Occipital lobe (tissue), 2 donors: ENCODE data around the gene CDK3. TPM values are rescaled to one million over a fixed set of nuclear protein-coding genes. Genes with fewer than 3 reads are reported as not detected.
"Not testable (repeated sequence)": the region's sequence is repeated elsewhere in the genome, so short reads cannot be mapped to it uniquely, and the experiment has no call there.

Experiments
- DNase-seq: peaks from one replicate; lab custom pipeline; 2025; lab: John Stamatoyannopoulos, UW
- total RNA-seq: library from RNA; depleted of rRNA; stranded (reverse); fragments of >200 nt; gene quantifications from one replicate; pipeline ENCODE4 v1.2.3, GENCODE V29; 2014

The CDK3 gene
- total RNA-seq, 1 donor from 2014 or later: 0.78 TPM

GRCh38 chr17:76038050-76038449 lies 37.4 kb downstream of the CDK3 start:
- no peak for DNase-seq

DNA sequence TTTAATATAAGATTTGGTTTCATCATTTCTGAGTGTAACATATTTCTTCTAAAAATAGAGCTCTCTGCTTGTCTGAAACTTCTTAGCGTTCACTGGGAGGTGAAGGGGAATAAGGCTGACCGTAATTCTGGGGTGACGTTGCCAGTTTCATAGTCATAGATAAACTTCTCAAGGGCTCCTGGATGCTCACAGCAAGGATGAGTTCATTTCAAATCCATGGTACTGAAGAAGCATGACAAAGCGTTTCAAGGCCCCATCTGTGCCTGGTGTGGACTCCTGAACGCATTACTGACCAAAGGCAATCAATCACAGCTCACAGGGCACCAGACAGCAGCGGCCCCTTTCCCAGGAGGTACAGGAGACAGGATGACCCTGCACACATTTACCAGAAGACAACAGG lies 38.5 kb downstream of the CDK3 start:
- DNase-seq: no peak

GRCh38 chr17:76040376-76040775 lies 39.7 kb downstream of the CDK3 start:
- DNase-seq: no peak

GRCh38 chr17:76042868-76043267 lies 42.2 kb downstream of the CDK3 start:
- DNase-seq: not testable (repeated sequence)

- DNase-seq: not testable (repeated sequence)
Observed at GRCh38 chr17:76044475-76045007, 43.9 kb downstream of the CDK3 start.

DNA sequence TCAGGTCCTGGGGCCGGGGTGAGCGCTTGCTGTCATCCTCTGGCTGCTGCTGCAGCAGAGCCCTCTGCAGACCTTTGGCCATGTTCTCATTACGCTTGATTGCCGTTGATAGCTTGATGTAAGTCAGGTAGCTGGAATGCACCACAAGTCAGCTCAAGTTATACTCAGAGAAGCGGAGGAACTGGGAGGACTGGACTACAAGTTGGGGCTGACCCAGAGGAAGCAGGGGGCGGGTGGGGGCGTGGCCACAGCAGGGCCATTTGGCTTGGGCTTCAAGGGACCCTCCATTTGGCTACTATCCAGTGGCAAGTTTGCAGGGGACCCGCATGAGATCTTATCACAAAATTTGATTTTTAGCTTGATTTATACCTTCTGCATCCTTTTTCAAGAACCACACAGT lies 45.4 kb downstream of the CDK3 start:
- no peak for DNase-seq

DNA sequence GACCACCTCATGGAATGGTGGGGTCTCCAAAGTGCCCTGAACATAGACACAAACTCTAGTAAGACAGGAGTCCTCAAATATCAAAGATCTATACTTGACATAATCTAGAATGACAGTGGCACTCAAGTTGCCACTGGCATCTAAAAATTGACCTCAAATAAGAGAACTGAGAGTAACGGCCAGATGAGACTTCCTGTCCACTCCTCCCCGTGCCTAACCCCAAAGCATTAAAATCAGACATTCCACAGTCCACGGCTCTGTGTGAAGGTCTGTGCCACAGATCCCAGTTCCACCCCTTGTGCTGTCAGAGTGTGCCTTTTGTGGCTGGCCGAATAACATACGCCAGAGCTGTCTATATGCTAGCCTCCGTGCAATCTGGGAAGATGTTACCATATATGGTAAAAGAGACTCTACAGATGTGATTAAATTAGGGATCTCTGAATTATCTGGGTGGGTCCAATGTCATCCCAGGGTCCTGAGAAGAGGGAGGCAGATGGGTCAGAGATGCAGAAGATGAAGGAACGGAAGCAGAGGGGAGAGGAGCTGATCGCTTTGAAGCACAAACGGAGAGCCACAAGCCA lies 47.5 kb downstream of the CDK3 start:
- no peak for DNase-seq

GRCh38 chr17:76048711-76049110 lies 48.1 kb downstream of the CDK3 start:
- no peak for DNase-seq

DNA sequence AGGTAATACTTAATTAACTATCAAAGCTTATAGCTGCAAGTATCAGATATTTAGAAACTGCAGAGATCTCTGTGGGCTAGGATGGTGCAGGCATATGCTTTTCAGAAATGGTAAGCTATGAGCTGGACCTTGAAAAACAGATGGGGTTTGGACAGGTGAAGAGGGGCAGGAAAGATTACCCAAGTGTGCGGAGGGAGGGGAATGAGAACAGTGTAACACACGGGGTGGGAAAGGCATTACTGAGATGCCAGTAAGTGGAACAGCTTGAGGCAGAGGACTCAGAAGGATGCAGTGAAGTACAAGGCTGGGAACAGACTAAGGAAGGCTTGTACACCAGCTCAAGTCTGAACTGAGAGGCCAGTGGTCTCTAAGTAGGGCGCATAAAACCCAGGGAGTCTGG lies 48.6 kb downstream of the CDK3 start:
- no peak for DNase-seq

DNA sequence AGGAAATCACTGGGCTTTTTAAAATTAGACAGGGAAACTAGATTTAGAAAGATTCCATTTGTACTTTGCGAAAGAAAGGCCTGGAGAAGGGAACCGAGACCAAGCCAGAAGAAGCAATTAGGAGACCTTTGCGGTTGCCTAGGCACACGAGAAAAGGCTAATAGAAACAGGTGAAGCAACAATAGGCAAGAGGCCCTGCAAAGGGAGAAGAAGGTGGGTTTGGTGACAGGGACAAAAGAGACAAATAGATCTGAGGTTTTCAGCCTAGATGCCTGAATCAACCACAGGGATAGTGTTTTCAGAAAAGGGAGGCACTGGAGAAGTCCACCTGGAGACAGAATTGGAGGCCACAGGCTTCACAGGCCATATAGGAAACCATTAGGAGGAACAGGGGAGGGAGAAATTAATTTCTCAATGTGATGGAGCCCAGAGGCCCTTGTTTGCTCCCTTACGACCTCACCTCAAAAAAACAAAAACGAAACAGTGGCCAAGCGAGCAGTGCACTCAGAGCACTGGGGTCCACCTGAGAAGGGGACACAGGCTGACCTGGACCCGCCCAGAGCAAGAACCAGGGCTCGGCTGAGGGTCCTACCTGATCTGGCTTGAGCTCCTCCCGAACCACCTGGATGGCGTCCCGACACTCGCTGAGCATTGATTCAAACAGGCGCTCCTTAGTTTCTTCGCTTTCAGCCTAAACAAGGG lies 49.3 kb downstream of the CDK3 start:
- DNase-seq: no peak

DNA sequence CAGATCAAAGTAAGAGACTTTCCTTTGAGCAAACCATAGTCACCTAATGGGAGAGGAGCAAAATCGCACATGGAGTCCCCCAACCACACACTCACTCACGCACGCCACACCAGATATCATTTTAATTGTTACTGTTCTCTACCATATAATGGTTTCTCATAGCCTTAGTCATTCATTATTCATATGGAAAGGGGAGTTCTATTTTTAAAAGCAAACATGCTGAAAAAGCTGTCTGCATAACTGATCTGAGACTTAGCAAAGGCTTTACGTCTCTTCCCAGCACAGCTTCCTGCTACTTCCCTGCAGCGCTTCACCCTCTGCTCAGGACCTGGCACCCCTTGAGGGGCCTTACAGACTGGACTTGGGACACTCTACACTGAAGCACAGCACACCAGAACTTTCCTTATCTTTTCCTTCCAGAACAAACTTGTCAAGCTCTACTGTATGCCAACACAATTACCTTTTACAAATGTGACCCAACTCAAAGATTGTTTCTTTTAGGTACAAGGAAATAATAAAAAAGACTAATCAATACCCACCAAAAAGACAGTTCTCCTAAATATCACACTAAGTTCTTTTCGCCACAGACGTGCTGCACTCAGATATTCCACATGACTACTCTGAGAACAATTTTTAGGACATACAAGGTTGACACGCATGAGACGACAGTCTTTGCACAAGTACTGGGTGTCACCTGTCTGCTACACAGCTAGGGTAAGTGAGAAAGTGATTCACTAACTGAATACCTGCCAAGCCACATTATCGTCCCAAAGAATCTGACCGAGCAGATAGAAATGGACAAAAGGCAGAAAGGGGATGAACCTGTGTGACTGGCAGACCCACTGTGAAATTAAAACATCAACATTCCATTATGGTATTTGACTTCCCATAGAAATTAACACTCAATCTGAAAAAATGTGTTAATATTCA lies 50.1 kb downstream of the CDK3 start:
- DNase-seq: no peak

- no peak for DNase-seq
Observed at GRCh38 chr17:76051561-76051960, 50.9 kb downstream of the CDK3 start.

DNA sequence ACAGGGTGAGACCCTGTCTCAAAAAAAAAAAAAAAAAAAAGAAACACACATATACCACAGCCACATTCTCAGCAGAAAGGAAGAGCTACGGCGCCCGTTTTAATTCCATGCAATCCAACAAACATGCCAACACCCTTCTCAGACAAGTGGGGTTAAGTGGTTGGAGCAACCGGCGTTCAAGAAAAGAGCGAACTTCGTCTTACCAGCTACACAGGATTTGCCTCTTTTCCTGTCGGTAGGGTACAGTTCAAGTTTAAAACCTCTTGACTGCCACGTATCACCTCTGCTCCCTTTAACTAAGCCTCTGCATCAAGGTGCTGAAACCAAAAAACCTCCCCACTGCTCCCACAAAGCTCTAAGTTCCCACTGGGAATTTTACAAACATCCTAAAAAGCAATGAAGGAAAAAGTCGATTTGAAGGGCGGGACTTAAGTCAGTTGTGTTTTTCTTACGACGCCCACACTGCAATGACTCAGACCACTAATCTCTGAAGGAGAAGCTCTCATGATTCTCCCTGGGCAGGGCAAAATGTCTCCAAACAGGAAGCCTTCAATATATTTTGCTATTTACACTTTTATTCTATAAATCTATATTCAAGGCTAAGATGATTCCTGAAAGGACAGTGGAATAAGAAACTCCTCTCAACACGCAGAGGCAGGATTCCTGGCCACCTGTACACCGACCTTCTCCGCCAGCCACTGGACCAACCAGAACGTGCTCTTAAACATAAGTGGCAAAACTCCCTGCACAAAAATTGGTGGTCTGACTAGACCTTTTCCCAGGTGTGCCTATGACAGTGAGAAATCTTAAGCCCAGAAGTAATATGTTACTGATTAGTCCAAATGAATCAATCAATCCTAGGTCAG lies 52.8 kb downstream of the CDK3 start:
- DNase-seq: no peak

DNA sequence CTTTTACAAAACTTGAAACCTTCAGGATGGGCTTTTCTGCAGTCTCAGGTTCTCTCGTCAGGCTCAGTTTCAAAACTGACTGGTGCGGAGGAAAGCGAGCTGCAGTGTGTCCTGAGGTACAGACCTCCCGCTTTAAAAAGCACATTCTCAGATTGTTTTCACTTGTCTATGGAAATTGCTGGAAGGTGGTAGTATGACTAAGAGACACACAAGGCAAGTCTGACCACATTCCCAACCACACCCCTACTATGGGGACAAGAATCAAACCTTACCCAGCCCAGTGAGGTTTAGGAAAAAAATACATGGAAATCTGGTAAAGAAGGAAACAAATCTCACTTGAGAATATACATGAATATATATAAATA lies 53.4 kb downstream of the CDK3 start:
- DNase-seq: no peak

Other genes starting within 250 kb of the CDK3 start
- 11.4 TPM for gene GALK1, start 235.7 kb upstream of the CDK3 start, total RNA-seq
- gene UNK, start 216.0 kb upstream of the CDK3 start, total RNA-seq: 29.2 TPM
- 1.1 TPM for gene UNC13D, start 156.5 kb upstream of the CDK3 start, total RNA-seq
- gene WBP2, start 145.5 kb upstream of the CDK3 start, total RNA-seq: 25.9 TPM
- 12.3 TPM for gene TRIM47, start 122.3 kb upstream of the CDK3 start, total RNA-seq
- 11.9 TPM for gene TRIM65, start 103.9 kb upstream of the CDK3 start, total RNA-seq
- gene MRPL38, start 96.0 kb upstream of the CDK3 start, total RNA-seq: 30.7 TPM
- gene FBF1, start 59.8 kb upstream of the CDK3 start, total RNA-seq: 10.1 TPM
- gene ACOX1, start 21.7 kb upstream of the CDK3 start, total RNA-seq: 94.1 TPM
- gene TEN1, start 21.6 kb upstream of the CDK3 start, total RNA-seq: 7.3 TPM
- gene EVPL, start 26.5 kb downstream of the CDK3 start, total RNA-seq: not detected
- gene SRP68, start 71.7 kb downstream of the CDK3 start, total RNA-seq: 17.0 TPM
- gene GALR2, start 73.9 kb downstream of the CDK3 start, total RNA-seq: not detected
- not detected for gene ZACN, start 78.3 kb downstream of the CDK3 start, total RNA-seq
- 93.3 TPM for gene EXOC7, start 102.9 kb downstream of the CDK3 start, total RNA-seq
- 4.5 TPM for gene FOXJ1, start 140.4 kb downstream of the CDK3 start, total RNA-seq
- 17.5 TPM for gene RNF157, start 239.6 kb downstream of the CDK3 start, total RNA-seq